MV-4-11 (cell line): ENCODE results near the gene CDH23.

Source experiments
- DNase-seq: peaks from one replicate; lab custom pipeline; 2025; lab: John Stamatoyannopoulos, UW

The CDH23 gene

DNA sequence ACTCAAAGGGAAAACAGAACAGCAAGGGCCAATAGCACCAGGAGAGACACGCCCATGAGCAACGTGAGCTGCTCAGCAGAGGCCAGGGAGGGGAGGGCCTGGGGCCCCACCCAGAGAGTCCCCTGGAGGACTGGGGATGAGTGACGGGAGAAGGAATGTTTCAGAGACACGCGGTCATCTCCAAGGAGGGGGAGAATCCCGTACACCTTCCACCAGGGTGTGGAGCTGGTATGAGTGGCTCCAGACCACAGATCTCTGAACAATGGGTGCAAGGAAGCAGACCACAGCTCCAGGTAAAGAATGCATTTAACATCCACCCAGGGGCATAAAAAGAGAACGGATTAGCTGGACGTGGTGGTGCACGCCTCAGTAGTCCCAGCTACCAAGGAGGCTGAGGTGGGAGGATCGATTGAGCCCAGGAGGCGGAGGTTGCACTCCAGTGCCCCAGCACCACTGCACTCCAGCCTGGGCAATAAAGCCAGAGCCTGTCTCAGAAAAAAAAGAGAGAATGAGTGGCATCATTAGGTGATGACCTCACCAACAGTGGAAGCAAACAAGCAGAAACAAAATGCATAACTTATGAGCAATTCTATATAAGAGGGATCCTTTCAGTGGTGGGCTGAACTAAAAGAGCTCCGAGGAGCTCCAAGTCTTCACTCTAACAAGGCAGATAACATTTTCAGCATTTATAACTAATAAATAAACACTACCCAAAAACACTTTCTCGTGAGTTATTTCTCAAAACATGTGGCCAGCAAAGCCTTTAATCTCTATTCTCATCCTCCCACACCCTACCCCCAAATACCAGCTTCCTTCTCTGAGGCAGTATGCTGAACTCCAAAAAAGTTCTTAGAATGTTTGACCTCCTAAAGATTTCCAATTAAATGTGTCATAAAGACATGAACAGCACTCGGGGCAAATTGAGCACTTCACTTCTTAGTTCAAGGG, 441.8 kb downstream of the CDH23 start:
- peak; percentile 58 for DNase-seq

DNA sequence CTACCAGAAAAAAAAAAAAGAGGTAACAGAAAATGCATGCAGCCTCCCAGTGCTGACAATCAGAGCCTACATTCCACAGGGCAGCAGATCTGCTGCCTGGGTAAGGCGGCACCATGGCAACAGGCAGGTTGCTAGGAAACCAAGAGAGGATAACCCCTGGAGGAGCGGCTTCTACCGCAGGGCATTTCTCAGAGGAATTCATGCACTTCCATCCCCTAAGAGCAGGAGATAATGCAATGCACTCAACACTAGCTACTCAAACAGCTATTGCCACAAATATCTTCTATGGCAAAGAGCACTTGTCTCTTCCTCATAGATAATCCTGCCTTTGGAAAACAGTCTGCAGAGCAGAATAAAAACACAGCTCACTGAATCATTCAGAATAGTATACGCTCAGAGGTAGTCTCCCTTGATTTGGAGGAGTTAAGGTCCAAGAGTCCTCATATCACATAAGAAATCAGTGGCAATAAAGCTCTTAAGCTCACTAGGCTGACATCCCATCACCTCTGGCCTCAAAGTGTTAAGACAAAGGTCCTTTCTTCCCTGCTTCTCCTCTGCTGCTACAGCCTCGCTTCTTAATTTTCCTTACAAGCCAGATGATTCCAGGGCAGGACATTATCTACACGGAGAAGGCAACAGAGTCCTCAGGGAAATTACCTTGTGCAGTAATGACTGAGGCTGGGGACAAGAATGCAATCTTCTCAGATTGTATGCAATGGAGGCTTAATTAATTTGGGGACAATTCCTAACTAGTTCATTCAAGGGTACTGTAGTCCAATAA, 443.6 kb downstream of the CDH23 start:
- no peak for DNase-seq

DNA sequence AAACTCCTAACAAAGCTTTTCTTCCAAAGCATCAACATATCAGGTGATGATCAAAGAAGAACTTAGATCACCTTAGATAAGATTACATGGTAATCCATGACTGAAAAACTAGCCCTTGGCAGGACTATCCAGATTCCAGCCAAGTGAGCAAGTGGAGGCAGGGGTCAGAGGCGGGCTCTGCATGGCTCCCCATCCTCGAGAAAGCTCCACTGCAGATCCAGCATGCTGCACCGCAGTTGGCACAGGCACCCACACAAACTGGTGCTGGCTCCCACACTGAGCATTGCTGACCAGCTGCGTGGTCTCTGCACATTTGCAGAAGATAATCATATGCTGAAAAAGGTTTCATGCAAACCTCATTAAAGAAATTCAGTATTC, 444.2 kb downstream of the CDH23 start:
- no peak for DNase-seq

DNA sequence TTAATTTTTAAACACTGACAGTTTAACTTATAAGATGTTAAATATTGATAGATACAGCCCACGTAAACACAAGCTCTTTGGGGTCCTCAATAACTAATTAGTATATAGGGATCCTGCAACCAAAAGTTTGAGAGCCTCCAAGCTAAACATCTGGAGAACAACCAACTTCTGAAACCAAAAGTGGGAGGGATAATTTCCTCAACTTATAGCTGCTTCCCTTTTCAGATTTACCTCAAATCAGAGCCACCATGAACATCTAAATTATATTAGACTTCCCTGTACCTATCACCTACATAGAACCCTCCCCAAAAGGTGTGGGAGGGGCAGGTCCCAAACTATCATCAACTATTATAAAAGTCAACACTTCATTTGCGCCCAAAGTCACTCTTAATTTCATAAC, 445.7 kb downstream of the CDH23 start:
- DNase-seq: peak; percentile 27

DNA sequence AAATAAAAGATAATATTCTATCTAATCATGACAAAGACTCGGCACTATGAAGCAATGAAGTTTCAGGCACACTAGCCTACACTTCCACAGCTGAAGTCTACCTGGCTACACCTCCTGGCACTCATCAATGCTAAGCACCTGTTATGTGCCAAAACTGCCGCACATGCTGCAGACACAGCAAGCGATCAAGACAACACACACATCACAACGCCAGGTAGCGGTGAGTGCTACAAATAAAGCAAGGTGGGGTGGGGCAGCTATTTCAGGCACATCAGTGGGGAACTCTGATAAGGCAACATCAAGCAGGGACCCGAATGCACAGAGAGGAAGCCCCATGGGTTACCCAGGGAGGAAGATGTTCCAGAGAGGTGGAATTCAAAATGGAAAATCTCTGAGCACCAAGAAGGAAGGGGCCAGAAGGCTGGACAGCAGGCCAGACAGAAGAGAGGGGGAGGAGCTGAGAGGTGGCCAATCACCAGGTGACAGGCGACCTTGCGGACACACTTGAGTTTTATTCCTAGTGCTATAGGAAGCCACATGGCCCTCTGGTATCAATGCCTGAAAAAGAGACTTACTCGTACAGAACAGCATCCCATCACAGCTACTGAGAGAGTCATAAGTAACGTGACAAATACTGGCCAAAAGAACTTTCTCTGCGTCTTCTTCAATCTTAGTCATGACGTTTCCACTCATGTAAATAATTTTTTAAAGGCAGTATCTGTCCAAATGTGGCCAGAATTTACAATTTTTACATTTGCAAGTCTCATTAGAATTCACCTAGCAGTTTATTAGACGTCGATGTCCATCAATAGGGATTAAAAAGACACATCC, 446.4 kb downstream of the CDH23 start:
- DNase-seq: no peak

DNA sequence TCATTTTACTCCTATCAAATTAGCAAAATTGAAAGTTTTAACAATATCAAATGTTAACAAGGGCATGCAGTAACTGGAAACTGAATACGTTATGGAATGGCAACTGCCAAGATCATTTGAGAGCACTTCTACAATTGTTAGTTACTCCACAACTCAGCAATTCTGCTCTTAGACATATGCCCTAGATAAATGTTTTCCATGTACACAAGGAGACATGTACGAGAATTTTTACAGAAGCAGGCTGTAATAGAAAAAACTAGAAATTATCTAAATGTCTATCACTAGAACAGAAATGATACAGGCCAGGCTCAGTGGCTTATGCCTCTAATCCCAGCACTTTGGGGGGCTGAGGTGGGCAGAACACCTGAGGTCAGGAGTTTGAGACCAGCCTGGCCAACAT, 447.4 kb downstream of the CDH23 start:
- DNase-seq: no peak

DNA sequence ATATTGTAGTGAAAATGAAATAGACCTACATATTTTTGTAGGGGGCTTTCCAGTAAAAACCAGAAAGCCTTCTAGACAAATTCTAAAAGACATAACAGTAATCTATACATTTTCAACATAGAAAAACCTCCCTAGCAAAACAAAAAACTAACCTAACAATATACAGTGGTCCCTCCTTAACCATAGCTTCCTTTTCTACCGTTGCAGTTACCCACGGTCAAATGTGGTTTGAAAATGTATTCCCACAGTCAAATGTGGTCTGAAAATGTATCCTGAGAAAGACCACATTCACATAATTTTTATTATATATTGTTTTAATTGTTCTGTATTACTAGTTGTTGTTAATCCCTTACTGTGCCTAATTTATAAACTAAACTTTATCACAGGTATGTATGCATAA, 448.0 kb downstream of the CDH23 start:
- DNase-seq: no peak

DNA sequence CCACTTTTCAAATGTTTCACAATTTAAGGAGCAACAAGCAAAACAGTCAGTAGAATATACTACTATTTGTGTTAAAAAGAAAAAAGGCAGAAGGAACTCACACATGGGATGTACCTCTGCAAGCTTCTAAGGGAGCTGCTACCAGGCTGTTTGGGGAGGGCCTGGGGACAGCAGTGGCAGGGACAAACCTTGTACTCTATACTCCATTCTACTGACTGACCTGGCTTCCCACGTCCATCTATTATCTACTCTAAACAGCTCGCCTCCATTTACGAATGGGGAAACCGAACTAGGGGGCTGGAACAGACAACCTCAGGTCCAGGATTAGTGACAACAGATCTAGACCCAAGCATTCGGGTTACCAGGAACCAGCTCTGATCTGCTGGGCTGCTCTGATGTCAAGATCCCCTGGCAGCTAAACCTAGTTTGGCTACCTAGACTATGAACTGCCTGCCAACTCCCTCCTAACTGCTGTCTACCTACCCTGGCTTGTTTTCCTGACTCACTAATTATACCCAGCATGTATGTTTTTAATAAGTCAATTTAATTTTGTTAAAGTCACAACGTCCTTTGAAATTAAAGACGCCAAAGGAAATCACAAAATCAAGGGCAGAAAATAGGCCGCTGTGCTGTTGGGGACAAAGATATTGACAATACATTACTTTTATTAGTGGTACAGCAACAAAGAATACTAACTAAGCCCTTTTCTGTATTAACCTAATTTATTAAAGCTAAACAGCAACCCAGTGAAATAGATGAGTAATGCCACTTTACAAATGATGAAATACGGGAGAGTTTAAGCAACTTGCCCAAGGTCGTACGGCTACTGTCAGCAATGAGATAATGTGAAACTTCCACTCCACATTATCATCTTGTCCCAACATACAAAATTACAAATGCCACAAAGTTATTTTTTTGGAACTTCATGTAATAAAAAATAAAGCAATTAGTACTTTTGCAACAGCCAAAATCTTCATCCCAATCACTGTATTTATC, 449.0 kb downstream of the CDH23 start:
- no peak for DNase-seq

DNA sequence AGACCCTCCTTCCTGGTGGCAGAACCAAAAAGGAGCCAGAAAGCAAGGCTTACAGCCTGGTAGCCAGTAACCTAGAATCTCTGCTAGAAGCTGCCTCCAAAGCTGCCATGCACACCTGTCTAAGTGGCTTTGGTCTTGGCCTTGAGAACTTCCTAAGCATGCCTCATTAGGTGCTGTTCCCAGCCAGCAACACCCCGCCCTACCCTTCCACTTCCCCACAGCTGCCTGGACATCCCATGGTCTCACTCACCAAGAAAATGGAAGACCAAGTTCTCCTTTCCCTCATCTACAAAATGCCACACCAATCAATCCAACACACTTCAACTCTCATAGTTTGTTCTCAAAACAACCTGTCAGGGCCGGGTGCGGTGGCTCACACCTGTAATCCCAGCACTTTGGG, 450.1 kb downstream of the CDH23 start:
- DNase-seq: no peak

DNA sequence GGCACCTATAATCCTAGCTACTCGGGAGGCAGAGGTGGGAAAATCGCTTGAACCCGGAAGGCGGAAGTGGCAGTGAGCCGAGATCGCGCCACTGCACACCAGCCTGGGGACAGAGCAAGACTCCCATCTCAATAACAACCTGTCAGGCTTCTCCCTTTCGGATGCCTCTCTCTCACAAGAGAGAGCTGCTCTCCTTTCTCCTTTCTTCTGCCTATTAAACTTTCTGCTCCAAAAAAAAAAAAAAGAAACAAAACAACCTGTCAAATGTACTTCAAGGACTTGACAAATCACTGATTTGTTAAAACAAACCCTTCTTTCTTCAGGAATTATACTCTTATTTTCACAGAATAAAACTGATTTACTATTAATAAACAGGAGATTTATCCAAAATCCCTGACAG, 450.7 kb downstream of the CDH23 start:
- DNase-seq: no peak

DNA sequence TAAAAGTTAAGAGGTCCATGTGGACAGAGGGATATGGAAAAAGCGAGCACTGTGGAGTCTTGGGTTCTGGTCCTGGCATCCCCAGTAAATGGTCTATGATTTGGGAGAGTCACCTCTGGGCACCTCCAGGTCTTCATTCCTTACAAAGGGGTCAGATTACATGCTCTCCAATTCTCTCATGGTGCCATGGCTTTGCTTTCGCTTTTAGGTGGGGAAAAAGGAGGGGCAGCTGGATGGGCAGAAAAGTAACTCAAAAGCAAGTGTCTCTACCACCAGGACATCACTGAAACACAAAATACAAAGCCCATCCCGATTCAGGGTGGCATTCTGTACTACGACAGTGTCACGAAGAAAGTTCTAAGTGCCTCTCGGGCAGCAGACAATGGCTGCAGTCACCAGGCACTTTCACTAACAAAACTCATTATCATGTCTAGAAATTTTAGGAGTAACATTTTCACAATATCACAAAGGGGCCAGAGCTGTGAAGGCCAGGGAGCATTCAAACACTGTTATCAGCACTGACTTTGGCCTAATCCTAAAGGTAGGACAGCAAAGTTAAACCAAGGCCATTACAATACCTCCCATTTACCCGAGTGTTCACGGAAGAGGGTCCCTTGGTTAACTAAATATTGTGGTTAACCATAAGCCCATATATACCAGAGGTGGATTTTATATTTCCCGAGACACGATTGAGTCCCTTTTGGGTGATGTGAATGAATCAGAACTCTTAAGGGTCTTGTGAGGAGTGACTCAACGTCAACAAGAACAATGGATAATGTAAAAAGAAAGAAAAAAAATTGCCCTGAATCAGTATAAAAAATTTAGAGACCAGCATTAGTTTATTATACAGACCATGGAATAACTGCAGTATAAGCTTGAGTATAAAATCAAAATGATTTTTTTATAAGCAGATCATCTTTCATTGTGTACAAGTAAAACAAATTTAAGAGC, 451.9 kb downstream of the CDH23 start:
- no peak for DNase-seq

DNA sequence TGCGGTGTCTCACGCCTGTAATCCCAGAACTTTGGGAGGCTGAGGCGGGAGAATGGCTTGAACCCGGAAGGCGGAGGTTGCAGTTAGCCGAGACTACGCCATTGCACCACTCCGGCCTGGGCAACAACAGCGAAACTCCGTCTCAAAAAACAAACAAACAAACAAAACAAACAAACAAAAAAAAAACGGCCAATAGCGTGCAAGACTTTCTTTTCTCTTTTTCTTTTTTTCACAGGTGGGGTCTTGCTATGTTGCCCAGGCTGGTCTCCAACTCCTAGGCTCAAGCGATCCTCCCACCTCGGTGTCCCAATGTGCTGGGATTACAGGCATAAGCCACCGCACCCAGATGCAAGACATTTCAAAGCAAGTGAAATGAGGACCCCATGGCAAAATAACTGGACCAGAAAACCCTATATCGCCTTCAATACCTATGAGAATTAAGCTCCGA, 452.8 kb downstream of the CDH23 start:
- DNase-seq: no peak

DNA sequence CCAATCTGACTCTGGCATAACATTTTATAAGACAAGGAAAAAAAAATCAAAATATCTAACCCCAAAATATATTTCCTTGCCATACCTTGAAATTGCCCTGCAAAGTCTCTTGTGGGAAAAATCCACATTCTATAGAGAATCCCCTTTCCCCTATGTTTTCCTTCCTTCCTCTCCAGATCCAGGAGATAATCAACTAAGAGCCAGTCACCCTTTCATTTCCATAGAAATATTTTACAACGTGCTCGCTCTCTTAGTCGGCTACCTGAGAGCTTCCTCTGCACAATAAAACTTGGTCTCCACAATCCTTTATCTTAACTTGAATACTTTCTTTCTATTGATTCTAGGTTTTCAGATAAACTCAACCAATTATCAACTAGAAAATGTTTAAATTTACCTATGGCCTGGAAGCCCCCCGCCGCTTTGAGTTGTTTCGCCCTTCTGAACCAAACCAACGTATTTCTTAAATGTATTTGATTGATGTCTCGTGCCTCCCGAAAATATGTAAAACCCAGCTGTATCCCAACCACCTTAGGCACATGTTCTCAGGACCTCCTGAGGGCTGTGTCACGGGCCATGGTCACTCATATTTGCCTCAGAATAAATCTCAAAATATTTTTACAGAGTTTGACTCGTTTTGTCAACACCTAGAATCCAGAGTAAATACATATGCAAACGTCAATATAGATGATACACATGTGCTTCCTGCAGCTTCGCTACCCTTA, 453.5 kb downstream of the CDH23 start:
- no peak for DNase-seq

DNA sequence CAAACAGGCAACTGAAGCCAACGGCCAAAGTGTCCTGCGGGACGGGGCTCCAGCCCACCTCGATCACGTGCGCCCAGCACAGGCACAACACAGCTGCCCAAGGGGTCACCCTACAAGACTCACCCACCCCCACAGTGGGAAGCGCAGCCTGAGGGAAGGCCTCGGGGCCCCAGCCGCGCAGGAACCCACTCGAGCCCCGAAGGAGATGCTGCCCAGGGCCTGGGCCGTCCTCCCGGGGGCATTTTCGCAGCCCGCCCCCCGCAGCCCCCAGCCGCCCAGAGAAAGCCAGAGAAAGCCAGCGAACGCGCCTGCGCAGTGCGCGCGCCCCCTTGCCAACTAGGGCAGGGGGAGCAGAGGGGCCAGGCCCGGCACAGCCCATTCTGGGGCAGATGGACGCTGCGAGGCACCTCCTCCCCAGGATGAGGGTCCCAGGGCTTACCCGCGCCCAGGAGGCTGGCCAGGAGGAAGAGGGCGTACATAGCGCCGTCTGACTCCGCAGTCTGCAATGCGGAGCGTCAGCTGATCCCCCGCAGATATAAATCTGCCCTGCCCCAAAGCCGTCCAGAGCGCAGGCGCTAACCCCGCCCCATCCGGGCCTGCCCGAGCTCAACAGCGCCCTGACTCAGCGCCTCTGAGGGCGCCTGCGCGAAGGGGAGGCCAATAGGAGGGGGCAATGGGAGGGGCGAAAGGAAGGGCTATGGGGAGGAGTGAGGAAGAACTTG, 454.2 kb downstream of the CDH23 start, which contains the start of gene PSAP:
TSS of gene PSAP (minus strand) at position 509 of the 722 bp plus-strand sequence. CDS start at position 479, 30 bp downstream.
- DNase-seq: peak; percentile 98

DNA sequence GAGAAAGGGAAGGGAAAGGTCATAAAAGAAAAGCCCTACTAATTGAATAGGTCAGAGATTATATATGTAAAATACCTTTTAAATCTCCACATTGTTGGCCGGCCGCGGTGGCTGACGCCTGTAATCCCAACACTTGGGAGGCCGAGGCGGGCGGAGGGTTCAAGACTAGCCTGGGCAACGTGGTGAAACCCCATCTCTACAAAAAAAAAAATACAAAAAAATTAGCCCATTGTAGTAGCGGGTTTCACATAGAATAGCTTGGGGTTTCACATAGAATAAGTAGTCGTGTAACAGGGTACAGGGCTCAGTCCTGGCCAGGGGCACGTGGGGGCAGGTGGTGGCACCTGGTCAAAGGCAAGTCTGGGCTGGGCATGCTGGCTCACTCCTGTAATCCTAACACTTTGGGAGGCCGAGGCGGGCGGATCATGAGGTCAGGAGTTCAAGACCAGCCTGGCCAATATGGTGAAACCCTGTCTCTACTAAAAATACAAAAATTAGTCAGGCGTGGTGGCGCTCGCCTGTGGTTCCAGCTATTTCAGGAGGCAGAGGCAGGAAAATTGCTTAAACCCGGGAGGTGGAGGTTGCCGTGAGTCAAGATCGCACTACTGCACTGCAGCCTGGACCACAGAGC, 454.9 kb downstream of the CDH23 start:
- DNase-seq: peak; percentile 80

DNA sequence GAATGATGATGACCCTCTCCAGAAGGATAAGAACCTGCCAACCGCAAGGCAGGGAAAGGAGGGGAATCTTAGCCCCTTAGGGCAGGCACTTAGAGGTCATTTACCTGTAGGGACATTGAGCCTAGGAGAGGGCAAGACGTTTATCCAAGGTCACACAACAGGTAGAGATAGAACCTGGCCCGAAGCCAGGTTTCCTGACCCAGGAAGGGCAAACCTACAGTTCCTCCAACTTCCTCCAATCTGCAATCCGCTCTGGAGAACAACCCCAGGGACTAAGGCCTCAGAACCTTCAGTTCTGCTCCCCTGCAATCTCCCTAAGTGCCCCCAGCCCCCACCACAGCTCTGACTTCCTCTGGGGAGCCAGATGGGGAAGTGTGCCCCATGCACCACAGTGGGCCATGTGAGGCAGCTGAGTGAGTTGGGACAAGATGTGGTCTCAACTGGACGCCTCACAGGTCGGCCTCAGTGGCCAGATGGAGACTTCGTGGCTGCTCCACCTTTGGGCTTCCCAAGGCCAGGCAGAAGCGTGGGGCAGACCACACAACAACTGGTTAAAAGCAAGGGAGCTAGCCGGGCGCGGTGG, 455.7 kb downstream of the CDH23 start:
- peak; percentile 92 for DNase-seq

DNA sequence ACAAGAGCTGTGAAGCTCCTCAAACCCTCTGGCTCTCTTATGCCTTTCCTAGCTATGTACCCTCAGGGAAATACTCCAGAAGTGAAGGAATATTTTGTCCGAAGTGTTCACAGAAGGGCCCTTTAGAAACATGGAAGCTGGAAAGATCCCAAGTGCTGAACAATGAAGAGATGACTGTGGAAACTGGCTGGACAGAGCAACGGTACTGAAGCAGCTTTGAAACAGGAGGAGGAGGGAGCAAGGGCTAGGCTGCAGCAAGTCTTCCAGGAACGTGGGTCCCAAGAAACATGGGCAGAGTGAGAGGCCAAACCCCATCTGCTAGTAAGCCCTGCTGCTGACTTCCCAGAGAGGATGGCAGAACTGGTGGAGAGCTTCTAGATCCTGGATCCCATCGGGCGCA, 457.3 kb downstream of the CDH23 start:
- DNase-seq: no peak
